ENCODE data around the gene ABCC8. TPM values are rescaled to one million over a fixed set of nuclear protein-coding genes. Genes with fewer than 3 reads are reported as not detected.

ABCC8 gene
- total RNA-seq, 4 donors from 2014 or later = 0.38 to 2.2 TPM; not detected in 2

DNA sequence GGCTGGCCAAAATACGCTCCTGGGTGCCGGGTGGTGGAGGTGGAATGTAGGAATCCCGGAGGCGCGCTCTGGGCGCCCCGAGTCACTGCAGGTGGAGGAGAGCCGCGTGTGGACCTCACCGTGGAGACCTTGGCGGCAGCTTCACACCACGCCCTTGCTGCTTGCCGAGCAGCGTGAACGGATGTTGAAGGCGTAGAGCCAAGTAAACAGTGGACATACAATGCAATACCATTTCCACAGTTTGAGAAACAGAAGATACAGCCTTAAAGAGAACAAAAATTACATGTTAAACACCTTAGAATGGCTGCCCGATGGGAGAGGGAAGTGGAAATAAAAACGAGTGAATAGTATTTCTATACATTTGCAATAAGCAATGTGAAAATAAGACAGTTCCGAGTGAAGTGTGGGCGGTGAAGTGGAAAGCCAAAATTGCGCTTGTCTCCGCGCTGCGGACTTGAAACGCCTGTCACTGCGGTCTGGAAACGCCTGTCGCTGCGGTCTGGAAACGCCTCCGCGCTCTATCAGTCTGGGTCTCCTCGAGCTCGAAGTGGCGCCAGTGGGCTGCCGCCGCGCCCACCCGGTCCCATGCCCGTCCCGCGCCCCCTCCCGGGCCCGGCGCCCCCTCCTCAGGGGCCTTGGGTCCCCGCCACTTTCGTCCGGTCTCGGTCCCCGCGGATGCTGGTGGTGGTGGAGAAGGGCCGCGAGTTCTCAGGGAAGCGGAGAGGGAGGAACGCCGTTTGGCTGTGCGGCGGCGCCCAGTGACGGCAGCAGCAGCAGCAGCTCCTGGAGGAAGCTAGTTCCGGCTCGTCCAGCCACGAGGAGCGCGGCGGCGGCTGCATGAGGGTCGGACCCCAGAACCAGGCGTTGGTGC is 123.5 kb downstream of the ABCC8 start:
- TF ChIP-seq, protein P1, sequence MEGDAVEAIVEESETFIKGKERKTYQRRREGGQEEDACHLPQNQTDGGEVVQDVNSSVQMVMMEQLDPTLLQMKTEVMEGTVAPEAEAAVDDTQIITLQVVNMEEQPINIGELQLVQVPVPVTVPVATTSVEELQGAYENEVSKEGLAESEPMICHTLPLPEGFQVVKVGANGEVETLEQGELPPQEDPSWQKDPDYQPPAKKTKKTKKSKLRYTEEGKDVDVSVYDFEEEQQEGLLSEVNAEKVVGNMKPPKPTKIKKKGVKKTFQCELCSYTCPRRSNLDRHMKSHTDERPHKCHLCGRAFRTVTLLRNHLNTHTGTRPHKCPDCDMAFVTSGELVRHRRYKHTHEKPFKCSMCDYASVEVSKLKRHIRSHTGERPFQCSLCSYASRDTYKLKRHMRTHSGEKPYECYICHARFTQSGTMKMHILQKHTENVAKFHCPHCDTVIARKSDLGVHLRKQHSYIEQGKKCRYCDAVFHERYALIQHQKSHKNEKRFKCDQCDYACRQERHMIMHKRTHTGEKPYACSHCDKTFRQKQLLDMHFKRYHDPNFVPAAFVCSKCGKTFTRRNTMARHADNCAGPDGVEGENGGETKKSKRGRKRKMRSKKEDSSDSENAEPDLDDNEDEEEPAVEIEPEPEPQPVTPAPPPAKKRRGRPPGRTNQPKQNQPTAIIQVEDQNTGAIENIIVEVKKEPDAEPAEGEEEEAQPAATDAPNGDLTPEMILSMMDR (IDR thresholded peaks at IDR 0.05) = no peak
- ATAC-seq (ENCODE audit: low FRiP score) (peak; percentile 67), DNase-seq (ENCODE audit: low spot score) (peak; percentile 46)

- ATAC-seq (ENCODE audit: low FRiP score) (peak; percentile 87), DNase-seq (ENCODE audit: low spot score) (peak; percentile 46)
- TF ChIP-seq, protein P1 (IDR thresholded peaks at IDR 0.05) = no peak
Measured at GRCh38 chr11:17351510-17352176, 125.0 kb downstream of the ABCC8 start, which contains the start of gene NCR3LG1. TSS of gene NCR3LG1 (plus strand) at chr11:17351800. CDS start at chr11:17351970, 170 bp downstream.

DNA sequence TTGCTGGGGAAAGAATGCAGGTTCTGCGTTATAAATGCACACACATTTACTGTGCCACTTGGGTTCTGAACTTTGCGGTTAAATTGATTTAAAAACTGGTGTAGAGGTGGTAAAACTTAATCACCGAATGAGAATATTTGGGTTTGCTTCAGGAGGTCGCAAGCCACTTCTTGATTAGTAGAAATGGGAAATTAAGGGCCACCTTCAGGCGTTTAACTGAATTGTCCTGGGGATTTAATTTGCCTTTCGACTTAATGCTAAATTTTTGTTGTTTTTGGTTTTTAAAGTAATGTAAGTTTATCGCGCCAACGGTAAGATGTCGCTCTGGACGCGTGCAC is 125.5 kb downstream of the ABCC8 start:
- TF ChIP-seq, protein P1 (IDR thresholded peaks at IDR 0.05) = no peak
- no peak for DNase-seq (ENCODE audit: low spot score)
- ATAC-seq (ENCODE audit: low FRiP score) = no peak

DNA sequence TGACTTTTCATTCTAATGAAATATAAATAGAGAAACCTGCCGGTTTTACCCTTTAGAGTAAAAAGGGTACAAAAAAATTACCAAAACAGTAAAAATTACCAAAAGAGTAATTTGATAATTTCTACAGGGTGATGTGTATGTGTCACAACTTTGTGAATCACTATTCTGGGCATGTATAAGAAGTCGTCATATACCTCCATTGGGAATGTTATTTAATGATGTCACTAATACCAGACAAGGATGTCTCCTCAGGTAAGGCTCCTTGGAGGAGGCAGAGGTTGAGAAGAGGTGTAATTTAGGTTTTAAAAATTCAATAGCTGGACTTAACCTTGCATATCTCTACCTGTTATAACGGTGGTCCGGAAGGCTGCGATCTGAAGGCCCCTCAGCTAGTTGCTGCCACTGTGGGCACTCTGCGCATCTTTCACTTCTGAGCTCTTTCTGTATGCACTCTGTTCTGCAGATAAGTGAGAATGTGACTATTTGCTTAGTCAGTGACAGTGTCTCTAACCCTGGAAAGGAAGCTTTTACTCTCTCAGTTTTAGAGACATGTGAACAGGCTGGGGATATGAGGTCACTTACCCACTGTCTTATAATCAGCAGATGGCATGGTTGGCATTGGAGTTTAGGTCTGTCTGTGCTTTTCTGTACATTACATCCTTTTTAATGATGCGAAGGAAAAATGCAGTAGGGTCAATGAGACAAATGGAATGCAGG is 126.0 kb downstream of the ABCC8 start:
- no peak for DNase-seq (ENCODE audit: low spot score)
- TF ChIP-seq, protein P1 (IDR thresholded peaks at IDR 0.05) = no peak
- ATAC-seq (ENCODE audit: low FRiP score) = no peak

DNA sequence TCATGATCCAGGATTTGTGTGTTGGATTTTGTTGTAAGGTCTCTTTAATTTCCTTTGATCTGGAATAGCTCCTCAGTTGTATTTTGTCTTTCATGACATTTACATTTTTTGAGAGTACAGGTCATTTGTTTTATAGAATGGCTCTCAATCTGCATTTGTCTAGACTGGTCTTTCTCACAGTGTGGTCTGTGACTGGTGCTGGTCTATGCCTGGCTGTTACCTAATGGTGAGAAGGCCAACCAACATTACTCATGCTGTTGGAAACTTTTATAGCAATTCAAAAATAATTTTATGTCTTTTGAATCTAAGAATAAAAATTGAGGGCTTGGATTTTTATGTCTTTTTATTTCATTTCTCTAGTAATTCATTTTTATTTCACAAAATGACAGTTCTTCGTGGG is 129.0 kb downstream of the ABCC8 start:
- no peak for ATAC-seq (ENCODE audit: low FRiP score)
- DNase-seq (ENCODE audit: low spot score) = no peak
- TF ChIP-seq, protein P1 (IDR thresholded peaks at IDR 0.05) = no peak

GRCh38 chr11:17343907-17344306 is 132.7 kb downstream of the ABCC8 start:
- TF ChIP-seq, protein P1 (IDR thresholded peaks at IDR 0.05) = no peak
- ATAC-seq (ENCODE audit: low FRiP score) = peak; percentile 93
- no peak for DNase-seq (ENCODE audit: low spot score)
